Liver (tissue), 9 donors: Measurements from ENCODE around the gene P2RX5. TPM values are rescaled to one million over a fixed set of nuclear protein-coding genes. Genes with fewer than 3 reads are reported as not detected.

Experiments used
- DNase-seq: peaks from one replicate; pipeline ENCODE4 v3.0.0-alpha.2; 2017; ENCODE audit warnings: low spot score
- H3K27ac ChIP-seq, 2 donors: one replicate each; pipeline ENCODE4 v1.7.0; 2013; ENCODE audit warnings: inconsistent platforms in 2 of 2, low read length in 2 of 2, control low read depth in 1 of 2, low read depth in 1 of 2, mild to moderate bottlenecking in 1 of 2
- H3K27me3 ChIP-seq, 4 donors: one replicate each; pipeline versions ENCODE4 v1.6.1 to v1.7.0; 2013; ENCODE audit warnings: low read length in 3 of 4, inconsistent platforms in 1 of 4, mild to moderate bottlenecking in 1 of 4, moderate library complexity in 1 of 4; ENCODE audit not compliant: control insufficient read depth in 4 of 4, insufficient read depth in 4 of 4
- H3K36me3 ChIP-seq, 4 donors: one replicate each; pipeline versions ENCODE4 v1.6.1 to v1.7.0; 2013; ENCODE audit warnings: low read length in 3 of 4, mild to moderate bottlenecking in 3 of 4, low read depth in 1 of 4, moderate library complexity in 1 of 4; ENCODE audit not compliant: control insufficient read depth in 4 of 4, insufficient read depth in 3 of 4
- H3K4me1 ChIP-seq, 4 donors: one replicate each; pipeline versions ENCODE4 v1.6.1 to v1.7.0; 2013; ENCODE audit warnings: low read length in 3 of 4, mild to moderate bottlenecking in 3 of 4, moderate library complexity in 1 of 4; ENCODE audit not compliant: control insufficient read depth in 4 of 4, insufficient read depth in 4 of 4
- H3K4me3 ChIP-seq, 3 donors: one replicate each; pipeline versions ENCODE4 v1.6.1 to v1.7.0; 2013; ENCODE audit warnings: low read length in 3 of 3, control low read depth in 1 of 3, low read depth in 1 of 3, mild to moderate bottlenecking in 1 of 3
- H3K9ac ChIP-seq, 2 donors: one replicate each; pipeline ENCODE4 v1.7.0; 2013; ENCODE audit warnings: low read length in 2 of 2, mild to moderate bottlenecking in 2 of 2, moderate library complexity in 2 of 2, control low read depth in 1 of 2, low read depth in 1 of 2
- H3K9me3 ChIP-seq, 4 donors: one replicate each; pipeline versions ENCODE4 v1.6.1 to v1.7.0; 2013; ENCODE audit warnings: low read length in 3 of 4; ENCODE audit not compliant: control insufficient read depth in 4 of 4
- EGR1 ChIP-seq, 2 donors: IDR thresholded peaks; 2 replicates each; pipeline ENCODE4 v1.6.1; 2016 to 2018; ENCODE audit warnings: antibody characterized with exemption in 2 of 2, low read depth in 2 of 2
- FOXA1 ChIP-seq: IDR thresholded peaks from 2 replicates; pipeline ENCODE4 v1.6.1; 2016; ENCODE audit warnings: antibody characterized with exemption
- FOXA2 ChIP-seq: IDR thresholded peaks from 2 replicates; pipeline ENCODE4 v1.6.1; 2016; ENCODE audit warnings: antibody characterized with exemption
- GABPA ChIP-seq, 2 donors: IDR thresholded peaks in 1 of 2; conservative IDR thresholded peaks in 1 of 2; 2 replicates each; pipeline ENCODE4 v1.6.1; 2016; ENCODE audit warnings: antibody characterized with exemption in 2 of 2, mild to moderate bottlenecking in 1 of 2, moderate library complexity in 1 of 2
- HNF4A ChIP-seq, 2 donors: conservative IDR thresholded peaks; 2 replicates each; pipeline ENCODE4 v1.6.1; 2016; ENCODE audit warnings: antibody characterized with exemption in 2 of 2, mild to moderate bottlenecking in 2 of 2
- HNF4G ChIP-seq: IDR thresholded peaks from 2 replicates; pipeline ENCODE4 v1.6.1; 2016; ENCODE audit warnings: antibody characterized with exemption
- JUND ChIP-seq, 2 donors: IDR thresholded peaks; 2 replicates each; pipeline ENCODE4 v1.6.1; 2016; ENCODE audit warnings: antibody characterized with exemption in 2 of 2
- NR2F2 ChIP-seq: IDR thresholded peaks from 2 replicates; pipeline ENCODE4 v1.6.1; 2016; ENCODE audit warnings: antibody characterized with exemption
- RAD21 ChIP-seq, 2 donors: IDR thresholded peaks; 2 replicates each; pipeline ENCODE4 v1.6.1; 2016; ENCODE audit warnings: antibody characterized with exemption in 2 of 2, mild to moderate bottlenecking in 2 of 2
- RXRA ChIP-seq, 2 donors: IDR thresholded peaks; 2 replicates each; pipeline ENCODE4 v1.6.1; 2017 to 2018; ENCODE audit warnings: antibody characterized with exemption in 2 of 2, mild to moderate bottlenecking in 1 of 2
- SP1 ChIP-seq: IDR thresholded peaks from 2 replicates; pipeline ENCODE4 v1.6.1; 2018; ENCODE audit warnings: antibody characterized with exemption, mild to moderate bottlenecking
- TAF1 ChIP-seq: conservative IDR thresholded peaks from 2 replicates; pipeline ENCODE4 v1.6.1; 2016; ENCODE audit warnings: antibody characterized with exemption, mild to moderate bottlenecking
- YY1 ChIP-seq: IDR thresholded peaks from 2 replicates; pipeline ENCODE4 v1.6.1; 2016; ENCODE audit warnings: antibody characterized with exemption, mild to moderate bottlenecking
- WGBS: extraction: QIAGEN DNeasy Blood & Tissue Kit; methylation state at CpG from one replicate; pipeline ENCODE4 v1.1.7; 2013; 5-methylcytosine and 5-hydroxymethylcytosine counted together
- polyA plus RNA-seq, 2 donors: library from polyadenylated mRNA; stranded (reverse) in 1 of 2; unstranded in 1 of 2; fragments of 200-250 nt in 1 of 2; fragments of >200 nt in 1 of 2; fragmentation: Nextera tagmentation in 1 of 2; extraction: Ambion mirVana in 1 of 2; gene quantifications; one replicate each; pipeline versions ENCODE4 v1.2.1 to v1.2.3, GENCODE V29; 2013 to 2015
- total RNA-seq, 2 donors: library from RNA; depleted of rRNA; stranded (reverse); fragments of >200 nt; gene quantifications; one replicate each; pipeline ENCODE4 v1.2.3, GENCODE V29; 2014
- TF ChIP-seq, protein P1 (sequence below): IDR thresholded peaks from 2 replicates; pipeline ENCODE4 v1.6.1; 2016; ENCODE audit warnings: antibody characterized with exemption
- TF ChIP-seq, protein P2 (sequence below): IDR thresholded peaks from 2 replicates; pipeline ENCODE4 v1.6.1; 2016; ENCODE audit warnings: antibody characterized with exemption
- TF ChIP-seq, protein P3 (sequence below): fragments of 150-350 bp; IDR thresholded peaks from 2 replicates; pipeline ENCODE4 v1.5.1; 2017; ENCODE audit warnings: improper control_type of control experiment, low read depth, low read length; ENCODE audit not compliant: missing input control
- TF ChIP-seq, protein P4 (sequence below): IDR thresholded peaks from 2 replicates; pipeline ENCODE4 v1.6.1; 2016; ENCODE audit warnings: antibody characterized with exemption
- TF ChIP-seq, protein P5 (sequence below): IDR thresholded peaks from 2 replicates; pipeline ENCODE4 v1.6.1; 2016; ENCODE audit warnings: antibody characterized with exemption, mild to moderate bottlenecking
- donor health status: healthy.
- donor health status: healthy.
- donor health status: healthy.
- donor health status: healthy.
- donor health status: healthy.

The P2RX5 gene
- total and polyA plus RNA-seq, 4 donors: 0.31 to 1.8 (median 1.1) TPM

DNA sequence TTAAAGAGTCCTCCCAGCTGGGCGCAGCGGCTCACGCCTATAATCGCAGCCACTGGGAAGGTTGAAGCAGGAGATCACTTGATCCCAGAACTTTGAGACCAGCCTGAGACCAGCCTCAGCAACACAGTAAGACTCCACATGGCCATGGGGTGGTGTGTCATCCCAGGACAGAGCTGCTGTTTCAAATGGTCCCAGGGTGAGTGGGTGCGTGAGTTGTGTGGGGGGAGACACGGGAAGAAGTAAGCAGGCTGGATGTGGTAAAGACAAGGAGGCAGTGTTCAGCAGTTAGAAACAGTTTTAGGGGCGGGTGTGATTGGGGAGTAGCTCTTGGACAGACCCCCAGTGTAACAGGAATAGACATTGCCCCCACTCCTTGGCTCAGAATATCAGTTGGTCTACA, 63.7 kb downstream of the P2RX5 start:
- Histone ChIP-seq H3K9me3 (no peaks in the 10 kb centered on the region), H3K9ac (no peak overlapping the region), H3K27ac (no peak overlapping the region), H3K4me1 (peaks cover 3 to 18% (median 10%) of the 10 kb centered on the region in 4 donors), H3K36me3 (peaks cover 11 to 36% (median 24%) of the 10 kb centered on the region in 4 donors), H3K4me3 (no peak overlapping the region), H3K27me3 (no peaks in the 10 kb centered on the region)
- DNase-seq: no peak
- WGBS: 98% methylated on average over 7 of the region's 7 CpGs
- TF ChIP-seq RXRA (IDR thresholded peaks at IDR 0.05) (no peak), NR2F2 (no peak), HNF4G (no peak), FOXA2 (no peak), JUND (IDR thresholded peaks at IDR 0.05) (no peak), SP1 (no peak), RAD21 (IDR thresholded peaks at IDR 0.05) (no peak), FOXA1 (no peak), YY1 (no peak), GABPA (IDR thresholded peaks at IDR 0.05 in 1 of 2, conservative IDR thresholded peaks at IDR 0.05 in 1 of 2) (no peak), EGR1 (IDR thresholded peaks at IDR 0.05; ENCODE audit: low read depth in 2 of 2) (no peak), TAF1 (no peak), HNF4A (conservative IDR thresholded peaks at IDR 0.05) (no peak)
- TF ChIP-seq, protein P1, sequence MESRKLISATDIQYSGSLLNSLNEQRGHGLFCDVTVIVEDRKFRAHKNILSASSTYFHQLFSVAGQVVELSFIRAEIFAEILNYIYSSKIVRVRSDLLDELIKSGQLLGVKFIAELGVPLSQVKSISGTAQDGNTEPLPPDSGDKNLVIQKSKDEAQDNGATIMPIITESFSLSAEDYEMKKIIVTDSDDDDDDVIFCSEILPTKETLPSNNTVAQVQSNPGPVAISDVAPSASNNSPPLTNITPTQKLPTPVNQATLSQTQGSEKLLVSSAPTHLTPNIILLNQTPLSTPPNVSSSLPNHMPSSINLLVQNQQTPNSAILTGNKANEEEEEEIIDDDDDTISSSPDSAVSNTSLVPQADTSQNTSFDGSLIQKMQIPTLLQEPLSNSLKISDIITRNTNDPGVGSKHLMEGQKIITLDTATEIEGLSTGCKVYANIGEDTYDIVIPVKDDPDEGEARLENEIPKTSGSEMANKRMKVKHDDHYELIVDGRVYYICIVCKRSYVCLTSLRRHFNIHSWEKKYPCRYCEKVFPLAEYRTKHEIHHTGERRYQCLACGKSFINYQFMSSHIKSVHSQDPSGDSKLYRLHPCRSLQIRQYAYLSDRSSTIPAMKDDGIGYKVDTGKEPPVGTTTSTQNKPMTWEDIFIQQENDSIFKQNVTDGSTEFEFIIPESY: no peak
- TF ChIP-seq, protein P2, sequence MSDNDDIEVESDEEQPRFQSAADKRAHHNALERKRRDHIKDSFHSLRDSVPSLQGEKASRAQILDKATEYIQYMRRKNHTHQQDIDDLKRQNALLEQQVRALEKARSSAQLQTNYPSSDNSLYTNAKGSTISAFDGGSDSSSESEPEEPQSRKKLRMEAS: no peak
- TF ChIP-seq, protein P3, sequence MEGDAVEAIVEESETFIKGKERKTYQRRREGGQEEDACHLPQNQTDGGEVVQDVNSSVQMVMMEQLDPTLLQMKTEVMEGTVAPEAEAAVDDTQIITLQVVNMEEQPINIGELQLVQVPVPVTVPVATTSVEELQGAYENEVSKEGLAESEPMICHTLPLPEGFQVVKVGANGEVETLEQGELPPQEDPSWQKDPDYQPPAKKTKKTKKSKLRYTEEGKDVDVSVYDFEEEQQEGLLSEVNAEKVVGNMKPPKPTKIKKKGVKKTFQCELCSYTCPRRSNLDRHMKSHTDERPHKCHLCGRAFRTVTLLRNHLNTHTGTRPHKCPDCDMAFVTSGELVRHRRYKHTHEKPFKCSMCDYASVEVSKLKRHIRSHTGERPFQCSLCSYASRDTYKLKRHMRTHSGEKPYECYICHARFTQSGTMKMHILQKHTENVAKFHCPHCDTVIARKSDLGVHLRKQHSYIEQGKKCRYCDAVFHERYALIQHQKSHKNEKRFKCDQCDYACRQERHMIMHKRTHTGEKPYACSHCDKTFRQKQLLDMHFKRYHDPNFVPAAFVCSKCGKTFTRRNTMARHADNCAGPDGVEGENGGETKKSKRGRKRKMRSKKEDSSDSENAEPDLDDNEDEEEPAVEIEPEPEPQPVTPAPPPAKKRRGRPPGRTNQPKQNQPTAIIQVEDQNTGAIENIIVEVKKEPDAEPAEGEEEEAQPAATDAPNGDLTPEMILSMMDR: no peak
- TF ChIP-seq, protein P4, sequence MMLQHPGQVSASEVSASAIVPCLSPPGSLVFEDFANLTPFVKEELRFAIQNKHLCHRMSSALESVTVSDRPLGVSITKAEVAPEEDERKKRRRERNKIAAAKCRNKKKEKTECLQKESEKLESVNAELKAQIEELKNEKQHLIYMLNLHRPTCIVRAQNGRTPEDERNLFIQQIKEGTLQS: no peak
- TF ChIP-seq, protein P5, sequence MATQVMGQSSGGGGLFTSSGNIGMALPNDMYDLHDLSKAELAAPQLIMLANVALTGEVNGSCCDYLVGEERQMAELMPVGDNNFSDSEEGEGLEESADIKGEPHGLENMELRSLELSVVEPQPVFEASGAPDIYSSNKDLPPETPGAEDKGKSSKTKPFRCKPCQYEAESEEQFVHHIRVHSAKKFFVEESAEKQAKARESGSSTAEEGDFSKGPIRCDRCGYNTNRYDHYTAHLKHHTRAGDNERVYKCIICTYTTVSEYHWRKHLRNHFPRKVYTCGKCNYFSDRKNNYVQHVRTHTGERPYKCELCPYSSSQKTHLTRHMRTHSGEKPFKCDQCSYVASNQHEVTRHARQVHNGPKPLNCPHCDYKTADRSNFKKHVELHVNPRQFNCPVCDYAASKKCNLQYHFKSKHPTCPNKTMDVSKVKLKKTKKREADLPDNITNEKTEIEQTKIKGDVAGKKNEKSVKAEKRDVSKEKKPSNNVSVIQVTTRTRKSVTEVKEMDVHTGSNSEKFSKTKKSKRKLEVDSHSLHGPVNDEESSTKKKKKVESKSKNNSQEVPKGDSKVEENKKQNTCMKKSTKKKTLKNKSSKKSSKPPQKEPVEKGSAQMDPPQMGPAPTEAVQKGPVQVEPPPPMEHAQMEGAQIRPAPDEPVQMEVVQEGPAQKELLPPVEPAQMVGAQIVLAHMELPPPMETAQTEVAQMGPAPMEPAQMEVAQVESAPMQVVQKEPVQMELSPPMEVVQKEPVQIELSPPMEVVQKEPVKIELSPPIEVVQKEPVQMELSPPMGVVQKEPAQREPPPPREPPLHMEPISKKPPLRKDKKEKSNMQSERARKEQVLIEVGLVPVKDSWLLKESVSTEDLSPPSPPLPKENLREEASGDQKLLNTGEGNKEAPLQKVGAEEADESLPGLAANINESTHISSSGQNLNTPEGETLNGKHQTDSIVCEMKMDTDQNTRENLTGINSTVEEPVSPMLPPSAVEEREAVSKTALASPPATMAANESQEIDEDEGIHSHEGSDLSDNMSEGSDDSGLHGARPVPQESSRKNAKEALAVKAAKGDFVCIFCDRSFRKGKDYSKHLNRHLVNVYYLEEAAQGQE: no peak
